ENCODE measurements around the gene SERPINB10.

Gene SERPINB10

GRCh38 chr18:63980896-63981460 lies 73.2 kb downstream of the SERPINB10 start:
- TF ChIP-seq CTCF (IDR thresholded peaks at IDR 0.05; ENCODE audit: extremely low read depth, insufficient read depth, missing control alignments): no peak
- no peak for DNase-seq (ENCODE audit: low spot score)
- in situ Hi-C loops (cut with MboI; ENCODE audit: low pct_unique_long_range_greater_than_20kb, low sequenced_read_pairs, unreplicated experiment): no loop called here

GRCh38 chr18:63981719-63982118 lies 74.0 kb downstream of the SERPINB10 start:
- in situ Hi-C loops (cut with MboI; ENCODE audit: low pct_unique_long_range_greater_than_20kb, low sequenced_read_pairs, unreplicated experiment): no loop called here
- no peak for TF ChIP-seq CTCF (IDR thresholded peaks at IDR 0.05; ENCODE audit: extremely low read depth, insufficient read depth, missing control alignments)
- no peak for DNase-seq (ENCODE audit: low spot score)

- in situ Hi-C loops (cut with MboI; ENCODE audit: low pct_unique_long_range_greater_than_20kb, low sequenced_read_pairs, unreplicated experiment): no loop called here
- DNase-seq (ENCODE audit: low spot score): no peak
- TF ChIP-seq CTCF (IDR thresholded peaks at IDR 0.05; ENCODE audit: extremely low read depth, insufficient read depth, missing control alignments): no peak
Observed at GRCh38 chr18:63982361-63982760, 74.6 kb downstream of the SERPINB10 start.

Data from GM13977 (cell line).